Fibroblast of villous mesenchyme (primary cell): ENCODE results near the gene PI4KB. TPM values are rescaled to one million over a fixed set of nuclear protein-coding genes. Genes with fewer than 3 reads are reported as not detected.

Experiments used
- DNase-seq: peaks from one replicate; pipeline ENCODE4 v3.0.0-alpha.2; 2010; ENCODE audit warnings: low read depth
- H3K4me3 ChIP-seq: 2 replicates; pipeline ENCODE4 v1.5.1; 2011; ENCODE audit warnings: low read depth, mild to moderate bottlenecking, low read length
- total RNA-seq: library from RNA; depleted of rRNA; stranded (reverse); fragments of >200 nt; gene quantifications from 2 replicates; pipeline ENCODE4 v1.2.3, GENCODE V29; 2012
- TF ChIP-seq, protein P1 (sequence below): IDR thresholded peaks from 2 replicates; pipeline ENCODE4 v1.5.1; 2012; ENCODE audit warnings: low read depth, mild to moderate bottlenecking, low read length; ENCODE audit not compliant: insufficient read depth

The PI4KB gene
- total RNA-seq, 1 donor, result 85.5 TPM

DNA sequence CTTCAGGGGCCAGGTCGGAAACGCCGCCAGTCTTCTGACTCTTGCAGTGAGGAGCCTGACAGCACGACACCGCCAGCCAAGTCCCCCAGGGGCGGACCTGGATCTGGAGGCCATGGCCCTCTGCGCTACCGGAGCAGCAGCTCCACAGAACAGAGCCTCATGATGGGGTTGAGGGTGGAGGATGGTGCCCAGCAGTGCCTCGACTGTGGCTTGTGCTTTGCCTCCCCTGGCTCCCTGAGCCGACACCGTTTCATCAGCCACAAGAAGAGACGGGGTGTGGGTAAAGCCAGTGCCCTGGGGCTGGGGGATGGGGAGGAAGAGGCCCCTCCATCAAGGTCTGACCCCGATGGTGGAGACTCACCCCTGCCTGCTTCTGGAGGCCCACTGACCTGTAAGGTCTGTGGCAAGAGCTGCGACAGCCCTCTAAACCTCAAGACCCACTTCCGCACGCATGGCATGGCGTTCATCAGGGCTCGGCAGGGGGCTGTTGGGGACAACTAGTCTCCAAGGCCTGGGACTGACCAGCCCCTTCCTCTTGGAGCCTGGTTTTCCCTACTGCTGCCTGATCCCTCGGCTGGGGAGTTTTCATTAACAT, 36.4 kb downstream of the PI4KB start:
- DNase-seq, result no peak
- H3K4me3 ChIP-seq, result no peak overlapping the region
- TF ChIP-seq, protein P1, sequence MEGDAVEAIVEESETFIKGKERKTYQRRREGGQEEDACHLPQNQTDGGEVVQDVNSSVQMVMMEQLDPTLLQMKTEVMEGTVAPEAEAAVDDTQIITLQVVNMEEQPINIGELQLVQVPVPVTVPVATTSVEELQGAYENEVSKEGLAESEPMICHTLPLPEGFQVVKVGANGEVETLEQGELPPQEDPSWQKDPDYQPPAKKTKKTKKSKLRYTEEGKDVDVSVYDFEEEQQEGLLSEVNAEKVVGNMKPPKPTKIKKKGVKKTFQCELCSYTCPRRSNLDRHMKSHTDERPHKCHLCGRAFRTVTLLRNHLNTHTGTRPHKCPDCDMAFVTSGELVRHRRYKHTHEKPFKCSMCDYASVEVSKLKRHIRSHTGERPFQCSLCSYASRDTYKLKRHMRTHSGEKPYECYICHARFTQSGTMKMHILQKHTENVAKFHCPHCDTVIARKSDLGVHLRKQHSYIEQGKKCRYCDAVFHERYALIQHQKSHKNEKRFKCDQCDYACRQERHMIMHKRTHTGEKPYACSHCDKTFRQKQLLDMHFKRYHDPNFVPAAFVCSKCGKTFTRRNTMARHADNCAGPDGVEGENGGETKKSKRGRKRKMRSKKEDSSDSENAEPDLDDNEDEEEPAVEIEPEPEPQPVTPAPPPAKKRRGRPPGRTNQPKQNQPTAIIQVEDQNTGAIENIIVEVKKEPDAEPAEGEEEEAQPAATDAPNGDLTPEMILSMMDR, result no peak

DNA sequence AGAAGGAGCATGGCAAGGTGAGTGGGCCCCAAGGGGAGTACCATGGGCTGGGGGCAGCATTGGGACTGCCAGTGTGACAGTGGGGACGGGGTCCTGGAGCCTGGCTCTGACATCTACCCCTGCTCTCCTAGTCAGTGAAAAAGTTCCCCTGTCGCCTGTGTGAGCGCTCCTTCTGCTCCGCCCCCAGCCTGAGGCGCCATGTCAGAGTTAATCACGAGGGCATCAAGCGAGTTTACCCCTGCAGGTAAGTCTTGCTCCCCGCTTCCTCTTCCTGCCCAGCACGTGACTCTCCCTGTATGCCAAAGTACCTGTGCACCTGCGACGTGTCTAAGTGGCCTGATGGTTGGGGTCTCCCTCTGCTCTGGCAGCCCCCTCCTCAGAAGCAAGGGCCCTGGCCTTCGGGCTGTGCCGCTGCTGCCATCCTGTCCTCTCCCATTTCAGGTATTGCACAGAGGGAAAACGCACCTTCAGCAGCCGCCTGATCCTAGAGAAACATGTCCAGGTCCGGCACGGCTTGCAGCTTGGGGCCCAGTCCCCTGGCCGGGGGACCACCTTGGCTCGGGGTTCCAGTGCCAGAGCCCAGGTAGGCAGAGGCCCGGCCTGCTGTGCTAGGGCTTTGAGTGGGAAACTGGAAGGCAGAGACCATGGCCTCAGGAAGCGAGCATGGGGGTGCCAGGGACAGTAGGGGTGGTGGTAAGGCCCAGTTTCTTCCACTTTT, 37.1 kb downstream of the PI4KB start:
- no peak overlapping the region for H3K4me3 ChIP-seq
- TF ChIP-seq, protein P1, result no peak
- DNase-seq, result no peak

- no peak overlapping the region for H3K4me3 ChIP-seq
- TF ChIP-seq, protein P1, result no peak
- DNase-seq, result no peak
Observed at GRCh38 chr1:151289080-151289935, 37.9 kb downstream of the PI4KB start.

GRCh38 chr1:151288502-151288901, 38.7 kb downstream of the PI4KB start:
- TF ChIP-seq, protein P1, result no peak
- no peak overlapping the region for H3K4me3 ChIP-seq
- no peak for DNase-seq

GRCh38 chr1:151287767-151288500, 39.3 kb downstream of the PI4KB start:
- no peak for DNase-seq
- TF ChIP-seq, protein P1, result no peak
- no peak overlapping the region for H3K4me3 ChIP-seq

DNA sequence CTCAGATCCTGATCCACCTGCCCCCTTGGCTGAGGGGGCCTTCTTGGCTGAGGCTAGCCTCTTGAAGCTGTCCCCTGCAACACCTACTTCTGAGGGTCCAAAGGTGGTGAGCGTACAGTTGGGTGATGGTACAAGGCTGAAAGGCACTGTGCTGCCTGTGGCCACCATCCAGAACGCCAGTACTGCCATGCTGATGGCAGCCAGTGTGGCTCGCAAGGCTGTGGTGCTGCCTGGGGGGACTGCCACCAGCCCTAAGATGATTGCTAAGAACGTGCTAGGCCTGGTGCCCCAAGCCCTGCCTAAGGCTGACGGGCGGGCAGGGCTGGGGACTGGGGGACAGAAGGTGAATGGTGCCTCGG, 39.9 kb downstream of the PI4KB start:
- DNase-seq, result no peak
- TF ChIP-seq, protein P1, result no peak
- no peak overlapping the region for H3K4me3 ChIP-seq
